ENCODE measurements around the gene APEX1.

- no peak for TF ChIP-seq CTCF (IDR thresholded peaks at IDR 0.05; ENCODE audit: low read depth, low read length)
- no peak for TF ChIP-seq EZH2phosphoT487 (IDR thresholded peaks at IDR 0.05; ENCODE audit: low read depth)
These were observed 34.3 kb downstream of the APEX1 start for GRCh38 chr14:20489093-20489994.
